Hematopoietic multipotent progenitor cell treated with erythropoietin and hydrocortisone succinate and interleukin-3 and kit ligand, for 15 days (in vitro differentiated cells): ENCODE data around the gene PRKCQ.

Source experiments
- DNase-seq: peaks from one replicate; pipeline ENCODE4 v3.0.0-alpha.2; 2015; ENCODE audit warnings: low spot score

PRKCQ gene

GRCh38 chr10:6405713-6406112 lies 174.4 kb downstream of the PRKCQ start:
- no peak for DNase-seq

GRCh38 chr10:6404127-6405072 lies 175.7 kb downstream of the PRKCQ start:
- DNase-seq = no peak

- DNase-seq = no peak
Measured at GRCh38 chr10:6402960-6403359, 177.1 kb downstream of the PRKCQ start.

GRCh38 chr10:6402349-6402709 lies 177.7 kb downstream of the PRKCQ start:
- no peak for DNase-seq

GRCh38 chr10:6401558-6402348 lies 178.3 kb downstream of the PRKCQ start:
- peak; percentile 35 for DNase-seq

GRCh38 chr10:6400821-6401465 lies 179.1 kb downstream of the PRKCQ start:
- DNase-seq = no peak

GRCh38 chr10:6400331-6400730 lies 179.7 kb downstream of the PRKCQ start:
- DNase-seq = no peak

GRCh38 chr10:6399879-6400278 lies 180.2 kb downstream of the PRKCQ start:
- DNase-seq = no peak

GRCh38 chr10:6399231-6399741 lies 180.8 kb downstream of the PRKCQ start:
- DNase-seq = no peak

- DNase-seq = no peak
Measured at GRCh38 chr10:6398399-6398798, 181.7 kb downstream of the PRKCQ start.

- no peak for DNase-seq
Measured at GRCh38 chr10:6396652-6397051, 183.4 kb downstream of the PRKCQ start.

GRCh38 chr10:6396226-6396625 lies 183.8 kb downstream of the PRKCQ start:
- DNase-seq = no peak

GRCh38 chr10:6395606-6396005 lies 184.5 kb downstream of the PRKCQ start:
- DNase-seq = no peak

GRCh38 chr10:6394084-6394483 lies 186.0 kb downstream of the PRKCQ start:
- no peak for DNase-seq

GRCh38 chr10:6393168-6393567 lies 186.9 kb downstream of the PRKCQ start:
- no peak for DNase-seq

- no peak for DNase-seq
Measured at GRCh38 chr10:6390213-6390845, 189.7 kb downstream of the PRKCQ start.

- no peak for DNase-seq
Measured at GRCh38 chr10:6388261-6388893, 191.7 kb downstream of the PRKCQ start.

GRCh38 chr10:6386960-6387359 lies 193.1 kb downstream of the PRKCQ start:
- DNase-seq = no peak

- DNase-seq = no peak
Measured at GRCh38 chr10:6386346-6386745, 193.7 kb downstream of the PRKCQ start.

- no peak for DNase-seq
Measured at GRCh38 chr10:6385665-6386064, 194.4 kb downstream of the PRKCQ start.

GRCh38 chr10:6384847-6385246 lies 195.2 kb downstream of the PRKCQ start:
- no peak for DNase-seq
